T-helper 2 cell treated with Interferon-gamma antibody and Interleukin-4, amounts not matched to agents 5 μg/mL and 100 μg/mL, for 36 hours (primary cell): ENCODE measurements around the gene FOXO3B.
"Not testable (repeated sequence)": the region's sequence is repeated elsewhere in the genome, so short reads cannot be mapped to it uniquely, and the experiment has no call there.

ENCODE experiments used
- DNase-seq: peaks from one replicate; pipeline ENCODE4 v3.0.0; 2021; ENCODE audit warnings: low spot score
- H3K27ac Mint-ChIP-seq: one replicate; pipeline ENCODE4 v1.8.0; 2021; ENCODE audit warnings: mild to moderate bottlenecking, mixed read lengths
- H3K27me3 Mint-ChIP-seq: one replicate; pipeline ENCODE4 v1.8.0; 2021; ENCODE audit warnings: low read depth, mixed read lengths
- H3K36me3 Mint-ChIP-seq: one replicate; pipeline ENCODE4 v1.8.0; 2021; ENCODE audit warnings: low read depth, mixed read lengths
- H3K4me1 Mint-ChIP-seq: one replicate; pipeline ENCODE4 v1.8.0; 2021; ENCODE audit warnings: low read depth, mixed read lengths
- H3K4me3 Mint-ChIP-seq: one replicate; pipeline ENCODE4 v1.8.0; 2022; ENCODE audit warnings: mild to moderate bottlenecking, moderate library complexity, mixed read lengths
- H3K9me3 Mint-ChIP-seq: one replicate; pipeline ENCODE4 v1.8.0; 2021; ENCODE audit warnings: mixed read lengths

FOXO3B gene

DNA sequence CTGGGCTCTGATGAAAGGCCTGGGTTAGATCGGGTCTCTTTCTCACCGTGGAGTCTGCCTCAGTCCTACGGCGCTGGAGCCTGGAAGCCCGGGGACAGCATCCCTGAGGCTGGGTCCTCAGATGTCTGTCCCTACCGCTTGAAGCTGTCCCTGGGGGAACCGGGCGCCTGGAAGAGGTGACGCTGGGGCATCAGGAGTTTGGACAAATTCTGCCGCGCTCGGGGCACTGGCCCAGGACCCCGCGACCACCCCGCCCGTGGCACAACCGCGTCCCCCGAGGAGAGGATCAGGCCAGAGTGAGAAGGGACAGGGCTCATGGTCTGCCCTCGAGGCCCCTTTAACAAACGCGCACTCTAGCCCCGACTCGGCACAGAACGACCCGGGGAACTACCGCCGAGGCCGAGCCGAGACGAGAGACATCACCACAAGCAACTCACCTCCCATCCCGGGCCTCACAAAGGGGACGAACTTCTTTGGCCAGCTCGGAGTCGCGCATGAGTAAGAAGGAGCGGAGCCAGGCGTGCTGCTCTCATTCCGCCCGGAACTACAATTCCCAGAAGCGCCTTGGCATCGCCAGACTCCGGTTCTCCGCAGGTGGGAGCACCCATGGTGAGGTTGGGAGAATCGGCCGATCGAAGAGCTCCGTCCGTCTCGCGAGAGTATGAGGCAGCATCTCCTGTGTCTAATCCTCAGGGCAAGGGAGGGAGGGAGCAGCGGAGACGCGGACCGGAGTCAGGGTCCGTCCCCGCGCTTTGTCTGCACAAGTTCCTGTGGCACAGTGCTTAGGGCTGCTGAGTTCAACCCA is at the start of gene FOXO3B:
TSS of gene FOXO3B (minus strand) at position 548 of the 805 bp plus-strand sequence. CDS start 663 bp downstream, outside the sequence.
- Mint-ChIP-seq H3K4me3 (peak within 1 kb of the TSS; percentile 93), H3K36me3 (peaks cover 17% of the 10 kb centered on the region), H3K27ac (peak within 1 kb of the TSS; percentile 82)
- not testable (repeated sequence) for H3K27me3 Mint-ChIP-seq, H3K4me1 Mint-ChIP-seq, H3K9me3 Mint-ChIP-seq
- peak; percentile 86 for DNase-seq

DNA sequence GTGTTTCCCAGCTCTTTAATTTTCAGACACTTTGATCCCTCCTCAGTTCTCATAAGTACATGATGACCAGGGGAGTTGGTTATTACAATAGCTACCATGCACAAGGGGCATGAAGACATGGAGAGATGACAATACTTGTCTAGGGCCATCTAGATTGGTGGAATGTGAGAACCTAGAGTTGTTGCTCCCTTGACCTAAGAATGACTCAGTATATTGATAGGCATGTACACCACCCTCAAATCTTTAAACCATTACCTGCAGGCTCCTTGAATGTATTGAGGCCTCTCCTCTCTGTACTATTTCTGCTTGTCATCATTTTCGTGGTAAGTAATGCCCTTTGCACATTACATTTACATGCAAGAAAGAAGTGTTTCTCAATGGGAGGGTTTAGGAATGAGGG is 41.4 kb upstream of the FOXO3B start:
- H3K36me3 Mint-ChIP-seq, H3K9me3 Mint-ChIP-seq, H3K27ac Mint-ChIP-seq, H3K4me1 Mint-ChIP-seq, DNase-seq, H3K27me3 Mint-ChIP-seq, H3K4me3 Mint-ChIP-seq: not testable (repeated sequence)

DNA sequence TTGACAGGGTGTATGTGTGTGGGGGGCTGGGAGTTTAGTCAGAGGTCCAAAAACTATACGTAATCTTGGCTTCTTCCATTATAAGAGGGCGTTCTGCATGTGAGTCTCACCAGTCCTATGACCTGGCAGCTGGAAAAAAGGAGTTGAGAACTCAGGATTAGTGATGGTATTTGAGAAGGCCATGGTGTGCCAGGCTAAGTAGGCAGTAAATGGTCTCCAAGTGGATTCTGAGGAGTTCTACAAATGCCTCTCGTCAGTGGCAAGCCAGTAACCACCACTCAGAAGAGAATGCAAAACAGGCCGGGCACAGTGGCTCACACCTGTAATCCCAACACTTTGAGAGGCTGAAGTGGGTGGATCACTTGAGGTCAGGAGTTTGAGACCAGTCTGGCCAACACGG is 40.5 kb upstream of the FOXO3B start:
- H3K9me3 Mint-ChIP-seq, H3K4me1 Mint-ChIP-seq, H3K27me3 Mint-ChIP-seq, H3K36me3 Mint-ChIP-seq, H3K27ac Mint-ChIP-seq, H3K4me3 Mint-ChIP-seq, DNase-seq: not testable (repeated sequence)

DNA sequence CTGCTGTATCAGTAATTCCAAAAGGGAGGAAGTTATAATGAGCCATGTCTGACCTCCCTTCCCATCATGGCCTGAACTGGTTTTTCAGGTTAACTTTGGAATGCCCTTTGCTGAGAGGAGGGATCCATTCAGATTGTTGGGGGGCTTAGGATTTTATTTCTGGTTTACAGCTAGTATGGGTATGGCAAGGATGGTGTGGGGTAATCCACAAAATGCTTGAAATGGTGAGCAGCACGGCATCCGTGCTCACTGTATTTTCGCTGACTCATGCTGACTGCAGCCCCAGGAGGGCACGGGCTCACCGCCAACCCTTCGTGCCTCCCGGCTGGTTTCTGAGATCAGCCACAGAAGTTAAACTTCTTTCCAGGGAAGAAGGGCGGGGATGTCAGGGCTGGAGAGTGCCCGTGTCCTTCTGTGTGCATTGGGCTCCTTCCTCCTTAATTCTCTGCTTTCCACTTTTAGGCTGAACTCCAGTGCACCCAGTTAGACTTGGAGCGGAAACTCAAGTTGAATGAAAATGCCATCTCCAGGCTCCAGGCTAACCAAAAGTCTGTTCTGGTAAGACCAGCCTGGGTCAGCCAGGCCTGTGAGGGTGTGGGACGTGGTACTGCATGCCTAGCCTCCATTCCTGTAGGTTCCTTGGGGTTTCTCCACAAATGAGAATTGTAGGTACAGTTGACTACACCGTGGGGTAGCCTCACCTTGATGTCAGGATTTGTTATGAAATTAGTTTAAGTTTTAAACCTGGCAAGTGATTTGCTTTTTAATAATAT is 39.8 kb upstream of the FOXO3B start:
- not testable (repeated sequence) for H3K9me3 Mint-ChIP-seq, H3K36me3 Mint-ChIP-seq, H3K4me3 Mint-ChIP-seq, H3K4me1 Mint-ChIP-seq, H3K27me3 Mint-ChIP-seq, H3K27ac Mint-ChIP-seq, DNase-seq

DNA sequence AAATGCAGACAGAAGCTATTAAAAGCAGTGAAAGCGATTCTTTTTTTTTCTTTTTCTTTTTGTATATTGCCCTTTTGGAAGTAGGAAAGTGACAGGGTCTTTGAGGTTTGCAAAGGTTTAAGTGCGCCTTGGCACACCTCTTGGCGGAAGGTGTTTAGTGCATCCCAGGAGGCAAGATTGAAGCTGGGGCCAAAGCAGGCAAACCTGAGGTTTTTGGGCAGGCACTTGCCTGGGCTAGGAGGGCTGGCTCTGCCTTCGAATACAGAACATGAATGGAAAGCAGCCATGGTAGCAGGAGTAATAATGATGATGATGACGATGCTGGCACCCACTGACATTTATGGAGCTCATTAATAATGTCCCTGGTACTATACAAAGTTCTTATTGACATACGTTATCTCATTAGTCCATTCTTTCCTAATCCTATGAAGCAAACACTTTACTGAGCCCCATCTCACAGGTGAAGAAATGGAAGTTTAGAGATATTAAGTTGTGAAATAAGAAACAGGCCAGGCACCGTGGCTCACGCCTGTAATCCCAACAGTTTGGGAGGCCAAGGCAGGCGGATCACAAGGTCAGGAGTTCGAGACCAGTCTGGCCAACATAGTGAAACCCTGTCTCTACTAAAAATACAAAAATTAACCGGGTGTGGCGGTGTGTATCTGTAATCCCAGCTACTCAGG is 37.5 kb upstream of the FOXO3B start:
- not testable (repeated sequence) for H3K4me1 Mint-ChIP-seq, H3K27ac Mint-ChIP-seq, H3K27me3 Mint-ChIP-seq, H3K36me3 Mint-ChIP-seq, H3K9me3 Mint-ChIP-seq, DNase-seq, H3K4me3 Mint-ChIP-seq

DNA sequence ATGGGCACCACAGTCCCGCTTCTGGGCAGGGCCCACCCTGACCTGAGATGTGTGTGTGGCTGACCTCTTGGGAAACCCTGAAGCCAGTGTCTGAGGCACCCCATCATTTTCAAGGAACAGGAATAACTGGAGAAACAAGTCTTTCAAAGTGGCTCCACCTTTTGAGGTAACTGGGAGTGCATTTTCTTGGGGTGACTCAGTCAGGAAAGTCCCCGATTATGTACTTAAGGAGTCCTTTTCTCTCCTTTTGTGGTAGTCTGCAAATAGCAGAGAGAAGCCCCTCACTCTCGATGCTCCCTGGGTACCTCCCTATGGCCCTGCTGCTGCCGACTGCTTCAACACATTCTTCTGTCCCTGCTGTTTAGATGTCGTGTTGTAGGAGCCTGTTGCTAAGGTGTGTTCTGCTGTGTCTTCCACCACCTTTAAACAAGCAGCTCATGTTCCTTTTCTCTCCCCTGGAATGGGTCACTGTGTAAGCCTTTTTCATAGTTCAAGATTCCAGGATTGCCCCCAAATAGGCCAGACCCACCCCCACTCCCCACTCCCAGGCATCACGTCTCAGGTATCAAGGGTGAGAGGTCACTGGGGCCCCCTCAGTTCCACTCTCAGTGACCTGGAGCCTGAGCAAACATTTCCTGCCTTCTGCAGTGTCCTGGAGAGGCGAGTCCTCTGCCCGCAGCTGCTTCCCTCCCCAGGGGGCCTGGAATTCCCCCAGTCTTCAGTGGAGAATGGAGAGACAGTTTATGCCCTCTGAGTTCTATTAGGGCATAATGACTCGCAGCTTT is 36.7 kb upstream of the FOXO3B start:
- not testable (repeated sequence) for H3K9me3 Mint-ChIP-seq, H3K4me1 Mint-ChIP-seq, H3K27ac Mint-ChIP-seq, H3K27me3 Mint-ChIP-seq, DNase-seq, H3K4me3 Mint-ChIP-seq, H3K36me3 Mint-ChIP-seq

DNA sequence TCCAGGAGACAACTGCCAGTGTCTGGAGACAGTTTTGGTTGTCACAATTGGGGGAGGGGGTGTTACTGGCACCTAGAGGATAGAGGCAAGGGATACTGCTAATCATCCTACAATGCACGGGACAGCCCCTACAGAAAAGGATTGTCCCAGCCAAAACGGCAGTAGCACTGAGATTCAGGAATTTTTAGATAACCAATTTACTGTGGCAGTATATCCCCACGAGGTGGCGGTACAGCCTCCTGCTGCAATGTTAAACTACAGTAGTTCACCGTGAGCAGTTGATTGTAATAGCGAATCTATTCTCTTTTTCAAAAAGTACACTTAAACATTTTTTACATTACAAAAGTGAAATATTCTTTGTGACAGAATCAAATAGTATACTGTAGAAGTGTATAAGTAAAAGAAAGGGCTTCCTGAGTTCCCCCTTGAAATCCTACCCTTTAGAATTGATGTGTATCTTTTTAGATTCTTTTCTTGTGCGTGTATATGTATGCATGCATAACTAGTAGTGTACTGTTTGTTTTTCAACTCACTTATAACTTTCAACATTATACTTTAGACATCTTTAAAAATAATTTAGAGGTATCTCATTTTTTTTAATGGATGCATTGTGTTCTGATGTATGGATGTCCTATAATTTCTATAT is 30.4 kb upstream of the FOXO3B start:
- not testable (repeated sequence) for H3K4me3 Mint-ChIP-seq, H3K27me3 Mint-ChIP-seq, H3K4me1 Mint-ChIP-seq, H3K36me3 Mint-ChIP-seq, H3K9me3 Mint-ChIP-seq, H3K27ac Mint-ChIP-seq
- peak; percentile 44 for DNase-seq

DNA sequence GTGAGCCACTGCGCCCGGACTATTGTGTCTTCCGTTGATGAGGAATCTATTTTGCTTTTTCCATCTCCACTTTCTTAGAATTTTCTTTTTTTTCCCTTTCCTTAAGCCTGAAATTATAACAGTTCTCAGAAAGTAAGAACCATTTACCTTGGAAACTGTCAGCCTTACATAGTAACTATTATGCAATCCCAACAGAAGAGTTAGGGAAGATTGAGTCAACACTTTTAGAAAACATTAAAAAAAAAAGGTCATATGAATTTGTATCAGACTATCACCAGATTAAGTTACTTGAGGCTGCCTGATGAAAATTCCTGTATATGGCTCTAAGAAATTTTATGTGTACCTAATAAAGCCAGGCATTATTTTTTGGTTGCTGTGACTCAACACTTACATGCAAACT is 26.1 kb upstream of the FOXO3B start:
- DNase-seq, H3K4me1 Mint-ChIP-seq, H3K4me3 Mint-ChIP-seq, H3K27me3 Mint-ChIP-seq, H3K27ac Mint-ChIP-seq, H3K9me3 Mint-ChIP-seq, H3K36me3 Mint-ChIP-seq: not testable (repeated sequence)

DNA sequence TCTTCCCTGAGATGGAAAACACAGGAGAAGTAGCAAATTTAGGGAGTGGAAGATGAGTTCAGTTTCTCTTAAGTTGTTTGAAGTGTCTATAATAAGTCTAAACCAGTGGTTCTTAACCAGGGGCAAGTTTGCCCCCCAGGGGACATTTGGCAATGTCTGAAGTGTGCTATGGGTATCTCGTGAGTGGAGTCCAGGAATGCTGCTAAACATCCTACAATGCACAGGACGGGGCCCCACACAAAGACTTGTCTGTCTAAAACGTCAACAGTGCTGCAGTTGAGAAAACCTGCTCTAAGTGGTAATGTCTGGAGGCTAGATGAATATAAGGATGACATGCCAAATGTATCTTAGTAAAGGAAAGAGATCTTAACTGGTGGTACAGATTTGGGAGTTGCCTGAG is 23.8 kb upstream of the FOXO3B start:
- not testable (repeated sequence) for H3K4me1 Mint-ChIP-seq, H3K27ac Mint-ChIP-seq, H3K4me3 Mint-ChIP-seq, DNase-seq, H3K36me3 Mint-ChIP-seq, H3K9me3 Mint-ChIP-seq, H3K27me3 Mint-ChIP-seq

DNA sequence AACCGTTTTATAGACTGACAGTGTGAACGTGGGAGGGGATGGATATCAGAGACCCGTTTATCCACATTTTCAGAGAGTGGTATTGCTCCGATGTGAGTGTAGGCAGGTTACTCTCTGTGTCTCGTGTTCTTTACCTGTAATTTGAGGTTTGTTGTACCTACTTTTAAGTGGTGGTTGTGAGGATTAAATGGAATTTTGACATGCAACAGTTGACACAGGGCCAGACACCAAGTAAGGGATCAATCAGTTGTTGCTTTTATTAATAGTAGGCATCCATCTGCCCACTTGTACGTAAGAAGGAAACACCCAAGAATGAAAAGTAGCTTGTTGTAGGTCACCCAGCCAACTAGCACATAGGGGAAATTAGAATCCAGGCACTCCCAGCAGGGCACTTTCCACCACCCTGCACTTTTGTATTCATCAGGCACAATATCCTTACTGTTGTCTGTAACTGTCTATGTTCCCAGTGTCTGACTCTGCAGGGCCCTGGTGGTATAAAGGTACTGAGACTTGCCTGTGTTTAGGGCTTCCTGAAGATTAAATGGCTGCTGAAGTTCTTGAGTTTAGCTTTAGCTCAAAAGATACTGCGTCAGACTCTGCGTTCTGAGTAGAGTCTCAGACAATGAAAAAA is 16.5 kb upstream of the FOXO3B start:
- H3K9me3 Mint-ChIP-seq, DNase-seq, H3K27me3 Mint-ChIP-seq, H3K27ac Mint-ChIP-seq, H3K36me3 Mint-ChIP-seq: not testable (repeated sequence)
- H3K4me1 Mint-ChIP-seq, result peaks cover 12% of the 10 kb centered on the region
- H3K4me3 Mint-ChIP-seq, result peak overlapping the region; percentile 92

DNA sequence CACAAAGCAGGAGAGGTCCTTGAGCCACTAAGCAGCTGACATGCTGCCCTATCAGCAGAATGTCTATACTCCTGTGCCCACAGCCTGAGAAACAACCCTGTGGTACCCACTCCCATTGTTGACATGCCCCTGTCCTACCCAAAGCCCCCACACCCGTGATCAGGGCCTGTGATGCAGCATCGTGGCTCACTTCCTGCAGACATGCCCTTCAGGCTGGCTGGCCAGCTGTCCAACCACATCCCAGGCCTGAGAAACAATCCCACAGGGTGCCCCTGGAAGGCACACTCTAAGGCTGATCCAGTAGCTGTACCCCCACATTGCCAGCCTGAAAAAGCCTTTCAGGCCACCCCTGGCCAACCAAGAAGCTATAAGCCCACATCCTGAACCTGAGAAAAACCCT is 13.0 kb upstream of the FOXO3B start:
- not testable (repeated sequence) for H3K9me3 Mint-ChIP-seq, DNase-seq, H3K36me3 Mint-ChIP-seq, H3K27me3 Mint-ChIP-seq, H3K27ac Mint-ChIP-seq, H3K4me3 Mint-ChIP-seq
- H3K4me1 Mint-ChIP-seq, result peaks cover 12% of the 10 kb centered on the region

DNA sequence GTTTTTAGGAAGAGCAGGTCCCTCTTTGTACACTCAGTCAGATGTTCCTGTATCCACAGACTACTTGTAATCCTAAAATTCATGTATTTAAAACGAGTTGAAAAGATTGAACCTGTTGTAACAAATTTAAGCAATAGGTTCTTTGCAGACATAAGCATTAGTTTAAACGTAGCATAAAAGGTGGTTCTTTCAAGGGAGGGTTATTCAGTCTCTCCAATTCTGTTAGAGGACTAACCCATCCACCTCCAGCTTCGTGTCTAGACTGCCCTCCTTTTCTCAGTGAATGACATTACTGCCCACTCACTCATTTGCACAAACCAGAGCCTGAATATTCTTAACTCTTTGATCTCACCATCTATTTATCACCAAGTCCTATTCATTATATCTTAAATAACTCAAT is 554 bp upstream of the FOXO3B start:
- H3K27me3 Mint-ChIP-seq, H3K4me1 Mint-ChIP-seq, H3K27ac Mint-ChIP-seq, DNase-seq, H3K9me3 Mint-ChIP-seq: not testable (repeated sequence)
- Mint-ChIP-seq H3K36me3 (peaks cover 14% of the 10 kb centered on the region), H3K4me3 (peak overlapping the region; percentile 93)

DNA sequence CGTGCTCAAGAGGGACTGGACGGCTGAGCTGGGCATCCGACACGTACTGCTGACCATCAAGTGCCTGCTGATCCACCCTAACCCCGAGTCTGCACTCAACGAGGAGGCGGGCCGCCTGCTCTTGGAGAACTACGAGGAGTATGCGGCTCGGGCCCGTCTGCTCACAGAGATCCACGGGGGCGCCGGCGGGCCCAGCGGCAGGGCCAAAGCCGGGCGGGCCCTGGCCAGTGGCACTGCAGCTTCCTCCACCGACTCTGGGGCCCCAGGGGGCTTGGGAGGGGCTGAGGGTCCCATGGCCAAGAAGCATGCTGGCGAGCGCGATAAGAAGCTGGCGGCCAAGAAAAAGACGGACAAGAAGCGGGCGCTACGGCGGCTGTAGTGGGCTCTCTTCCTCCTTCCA is 4.7 kb downstream of the FOXO3B start:
- not testable (repeated sequence) for H3K4me3 Mint-ChIP-seq, H3K27me3 Mint-ChIP-seq, H3K27ac Mint-ChIP-seq, H3K4me1 Mint-ChIP-seq, DNase-seq
- Mint-ChIP-seq H3K36me3 (peaks cover 34% of the 10 kb centered on the region), H3K9me3 (peaks cover 26% of the 10 kb centered on the region)
